Measurements from ENCODE around the gene SMARCA1. TPM values are rescaled to one million over a fixed set of nuclear protein-coding genes. Genes with fewer than 3 reads are reported as not detected.

The SMARCA1 gene
- total and polyA plus RNA-seq, 2 experiments from 2014 or later, result 36.9 to 38.5 TPM

GRCh38 chrX:129540068-129540653 is 16.9 kb upstream of the SMARCA1 start, which contains the start of gene OCRL:
OCRL (plus strand) TSS chrX:129540259; CDS start chrX:129540440, 181 bp downstream.
- Histone ChIP-seq H3K36me3 (ENCODE audit: low read depth) (no peaks in the 10 kb centered on the region), H3F3A (ENCODE audit: insufficient read depth) (peaks cover 4% of the 10 kb centered on the region; the same call in 1 of the 2 replicates), H3K9ac (peak within 1 kb of the TSS; percentile 94), H3K4me1 (ENCODE audit: insufficient read depth) (no peaks in the 10 kb centered on the region), H3K27ac (peak within 1 kb of the TSS; percentile 30; the same call in 1 of the 2 replicates), H4K20me1 (ENCODE audit: insufficient read depth) (no peaks in the 10 kb centered on the region), H2AFZ (peak within 1 kb of the TSS; percentile 81), H3K27me3 (replicated peaks; ENCODE audit: insufficient read depth) (no peaks in the 10 kb centered on the region), H3K79me2 (ENCODE audit: insufficient read depth) (peaks cover 12% of the 10 kb centered on the region; the same call in 1 of the 2 replicates), H3K4me2 (ENCODE audit: unreplicated experiment) (peak within 1 kb of the TSS; percentile 68), H3K9me2 (ENCODE audit: insufficient read depth) (no peaks in the 10 kb centered on the region), H3K9me3 (ENCODE audit: low read depth) (no peaks in the 10 kb centered on the region), H3K4me3 (peak within 1 kb of the TSS; percentile 79)
- peak; percentile 74 for DNase-seq
- TF ChIP-seq EZH2phosphoT487 (IDR thresholded peaks at IDR 0.05; ENCODE audit: insufficient read depth, low read depth) (no peak), EZH2 (IDR thresholded peaks at IDR 0.05; ENCODE audit: insufficient read depth, poor library complexity, severe bottlenecking) (no peak)
- 0% methylated on average over 10 to 17 of the region's 60 CpGs for WGBS, 2 experiments (ENCODE audit: low coverage in 1 of 2, low lambda C conversion rate in 2 of 2, missing lambda C conversion rate in 2 of 2)
- in situ Hi-C loops (cut with MboI), result no loop called here

GRCh38 chrX:129534816-129535578 is 11.7 kb upstream of the SMARCA1 start:
- no peaks in the 10 kb centered on the region for H3K36me3 ChIP-seq (ENCODE audit: low read depth)
- H3K4me1 ChIP-seq (ENCODE audit: insufficient read depth), result no peaks in the 10 kb centered on the region
- no peak overlapping the region for H3K4me3 ChIP-seq
- H4K20me1 ChIP-seq (ENCODE audit: insufficient read depth), result no peaks in the 10 kb centered on the region
- no peak overlapping the region for H2AFZ ChIP-seq
- H3K27ac ChIP-seq, result peak overlapping the region; percentile 20; the same call in 1 of the 2 replicates
- no peaks in the 10 kb centered on the region for H3K27me3 ChIP-seq (replicated peaks; ENCODE audit: insufficient read depth)
- TF ChIP-seq EZH2phosphoT487 (IDR thresholded peaks at IDR 0.05; ENCODE audit: insufficient read depth, low read depth) (no peak), EZH2 (IDR thresholded peaks at IDR 0.05; ENCODE audit: insufficient read depth, poor library complexity, severe bottlenecking) (no peak)
- no peak overlapping the region for H3K9ac ChIP-seq
- peak; percentile 70 for DNase-seq
- no peaks in the 10 kb centered on the region for H3K9me3 ChIP-seq (ENCODE audit: low read depth)
- in situ Hi-C loops (cut with MboI), result no loop called here
- H3F3A ChIP-seq (ENCODE audit: insufficient read depth), result peaks cover 4% of the 10 kb centered on the region; the same call in 1 of the 2 replicates
- WGBS, 2 experiments (ENCODE audit: low coverage in 1 of 2, low lambda C conversion rate in 2 of 2, missing lambda C conversion rate in 2 of 2), result 79 to 81% methylated on average over 4 of the region's 4 CpGs
- no peak overlapping the region for H3K4me2 ChIP-seq (ENCODE audit: unreplicated experiment)
- H3K9me2 ChIP-seq (ENCODE audit: insufficient read depth), result no peaks in the 10 kb centered on the region
- H3K79me2 ChIP-seq (ENCODE audit: insufficient read depth), result no peaks in the 10 kb centered on the region

GRCh38 chrX:129531132-129531531 is 7.8 kb upstream of the SMARCA1 start:
- Histone ChIP-seq H3K9ac (no peak overlapping the region), H3K27ac (no peak overlapping the region), H3K4me2 (ENCODE audit: unreplicated experiment) (no peak overlapping the region), H3K79me2 (ENCODE audit: insufficient read depth) (no peaks in the 10 kb centered on the region), H3K9me3 (ENCODE audit: low read depth) (no peaks in the 10 kb centered on the region), H2AFZ (no peak overlapping the region), H3K36me3 (ENCODE audit: low read depth) (no peaks in the 10 kb centered on the region), H3F3A (ENCODE audit: insufficient read depth) (peaks cover 4% of the 10 kb centered on the region; the same call in 1 of the 2 replicates), H3K9me2 (ENCODE audit: insufficient read depth) (no peaks in the 10 kb centered on the region), H3K27me3 (replicated peaks; ENCODE audit: insufficient read depth) (no peaks in the 10 kb centered on the region), H3K4me3 (no peak overlapping the region), H4K20me1 (ENCODE audit: insufficient read depth) (no peaks in the 10 kb centered on the region), H3K4me1 (ENCODE audit: insufficient read depth) (no peaks in the 10 kb centered on the region)
- WGBS, 2 experiments (ENCODE audit: low coverage in 1 of 2, low lambda C conversion rate in 2 of 2, missing lambda C conversion rate in 2 of 2), result 100% methylated on average over 1 of the region's 1 CpG; no CpG with 5 or more reads in 1 of the 2 experiments
- no peak for DNase-seq
- TF ChIP-seq EZH2 (IDR thresholded peaks at IDR 0.05; ENCODE audit: insufficient read depth, poor library complexity, severe bottlenecking), result no peak
- in situ Hi-C loops (cut with MboI), result no loop called here

GRCh38 chrX:129530410-129530809 is 7.1 kb upstream of the SMARCA1 start:
- H2AFZ ChIP-seq, result no peak overlapping the region
- H3K27ac ChIP-seq, result no peak overlapping the region
- H3K9me2 ChIP-seq (ENCODE audit: insufficient read depth), result no peaks in the 10 kb centered on the region
- H3K4me3 ChIP-seq, result no peak overlapping the region
- H4K20me1 ChIP-seq (ENCODE audit: insufficient read depth), result no peaks in the 10 kb centered on the region
- H3K79me2 ChIP-seq (ENCODE audit: insufficient read depth), result no peaks in the 10 kb centered on the region
- H3K9ac ChIP-seq, result no peak overlapping the region
- TF ChIP-seq EZH2 (IDR thresholded peaks at IDR 0.05; ENCODE audit: insufficient read depth, poor library complexity, severe bottlenecking) (no peak), EZH2phosphoT487 (IDR thresholded peaks at IDR 0.05; ENCODE audit: insufficient read depth, low read depth) (no peak)
- WGBS, 2 experiments (ENCODE audit: low coverage in 1 of 2, low lambda C conversion rate in 2 of 2, missing lambda C conversion rate in 2 of 2), result 95 to 100% methylated on average over 4 to 5 of the region's 5 CpGs
- in situ Hi-C loops (cut with MboI), result no loop called here
- peaks cover 2% of the 10 kb centered on the region; the same call in 1 of the 2 replicates for H3F3A ChIP-seq (ENCODE audit: insufficient read depth)
- H3K4me2 ChIP-seq (ENCODE audit: unreplicated experiment), result no peak overlapping the region
- no peak for DNase-seq
- H3K4me1 ChIP-seq (ENCODE audit: insufficient read depth), result no peaks in the 10 kb centered on the region
- H3K36me3 ChIP-seq (ENCODE audit: low read depth), result no peaks in the 10 kb centered on the region
- no peaks in the 10 kb centered on the region for H3K27me3 ChIP-seq (replicated peaks; ENCODE audit: insufficient read depth)
- H3K9me3 ChIP-seq (ENCODE audit: low read depth), result no peaks in the 10 kb centered on the region

All from GM23248 (cell line).